Measurements from ENCODE around the gene SLC35G1. TPM values are rescaled to one million over a fixed set of nuclear protein-coding genes. Genes with fewer than 3 reads are reported as not detected.

The SLC35G1 gene
- total RNA-seq, result 1 to 10 TPM; 3.4 to 4.2 (median 3.8) TPM

GRCh38 chr10:93893646-93894515 is at the start of gene SLC35G1:
Gene SLC35G1, plus strand, starts transcription at chr10:93893978. Its CDS starts 56 bp downstream, at chr10:93894034.
- no peak for TF ChIP-seq CTCF (IDR thresholded peaks at IDR 0.05; ENCODE audit: low read depth)

- TF ChIP-seq CTCF (IDR thresholded peaks at IDR 0.05; ENCODE audit: low read depth), result no peak
Measured at GRCh38 chr10:93844979-93845626, 48.7 kb upstream of the SLC35G1 start.

DNA sequence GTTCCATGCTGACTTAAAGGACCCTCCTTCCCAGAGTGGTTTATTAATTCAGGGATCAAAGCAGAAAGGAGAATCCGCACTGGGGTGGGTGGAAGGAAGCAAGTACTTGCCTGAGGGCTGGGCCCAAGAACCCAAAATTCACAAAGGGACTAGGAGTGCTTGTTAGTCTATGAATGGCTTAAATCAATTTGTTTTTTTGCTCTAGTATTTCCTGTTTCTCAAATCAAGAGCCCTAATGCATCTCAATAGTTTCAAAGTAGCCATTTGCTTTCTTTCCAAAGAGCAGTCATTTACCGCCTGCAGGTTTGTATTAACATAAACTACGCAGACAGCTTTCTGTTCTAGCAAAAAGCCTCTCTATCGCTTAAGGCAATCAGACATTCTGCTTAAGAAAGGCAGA is 44.2 kb upstream of the SLC35G1 start:
- no peak for TF ChIP-seq CTCF (IDR thresholded peaks at IDR 0.05; ENCODE audit: low read depth)

DNA sequence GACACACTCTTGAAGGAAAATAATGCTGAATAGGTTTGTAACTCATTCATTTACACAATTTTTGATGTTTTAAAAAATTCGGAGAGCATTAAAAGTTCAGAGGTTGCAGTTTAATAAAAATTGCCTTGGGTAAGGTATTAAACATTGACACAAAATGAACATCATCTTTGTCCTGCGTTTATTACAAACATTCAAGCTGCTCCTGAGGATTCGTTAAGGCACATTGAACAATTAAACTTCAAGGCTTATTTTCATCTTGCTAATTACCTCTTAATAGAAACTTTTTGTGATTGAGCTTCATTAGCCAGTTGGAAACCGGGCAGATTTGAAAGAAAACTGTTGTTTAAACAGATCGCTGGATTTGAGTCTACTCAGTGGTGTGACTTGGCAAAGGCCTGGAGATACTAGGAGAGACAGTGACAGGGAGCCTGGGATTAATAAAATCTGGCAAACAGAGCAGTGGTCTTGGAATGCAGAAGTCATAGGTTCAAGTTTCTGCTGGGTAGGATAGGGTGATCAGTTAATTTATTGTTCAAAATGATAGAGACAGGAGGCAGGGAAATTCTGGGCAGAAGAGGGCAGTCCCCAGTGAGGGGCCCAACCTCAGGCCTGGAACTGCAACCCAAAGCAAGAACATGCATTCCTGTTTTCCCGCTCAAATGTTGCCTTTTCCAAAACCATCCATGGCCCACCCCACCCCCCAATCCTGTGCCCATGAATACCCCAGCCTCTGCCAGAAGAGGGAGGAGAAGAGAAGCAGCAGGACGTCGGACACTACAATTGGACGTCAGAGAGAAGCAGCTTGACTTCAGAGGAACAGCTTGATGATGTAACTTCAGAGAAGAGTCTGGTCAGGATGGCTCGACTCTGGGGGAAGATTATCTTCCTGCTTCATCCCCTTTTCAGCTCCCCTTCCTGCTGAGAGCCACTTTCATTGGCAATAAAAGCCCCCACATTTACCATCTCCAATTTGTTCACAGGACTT is 43.5 kb upstream of the SLC35G1 start:
- TF ChIP-seq CTCF (IDR thresholded peaks at IDR 0.05; ENCODE audit: low read depth), result no peak

DNA sequence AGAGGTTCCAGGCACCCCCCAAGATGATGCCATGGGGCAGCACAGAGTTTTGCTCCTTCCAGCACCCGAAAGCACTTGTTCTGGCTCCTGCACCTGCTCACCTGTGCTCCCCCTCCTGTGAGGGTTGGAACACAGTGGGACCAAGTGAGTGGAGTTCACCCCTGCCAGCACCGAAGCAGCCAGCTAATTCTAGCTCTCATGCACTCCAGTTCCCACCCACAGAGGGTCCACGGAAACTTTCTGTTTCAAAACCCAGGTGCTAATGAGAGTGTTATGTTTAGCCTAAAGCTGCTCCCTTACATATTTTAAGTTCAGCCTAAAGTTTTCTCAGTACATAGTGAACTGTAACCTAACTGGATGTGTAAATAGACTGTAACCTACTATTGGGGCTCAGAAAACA is 42.6 kb upstream of the SLC35G1 start:
- no peak for TF ChIP-seq CTCF (IDR thresholded peaks at IDR 0.05; ENCODE audit: low read depth)

DNA sequence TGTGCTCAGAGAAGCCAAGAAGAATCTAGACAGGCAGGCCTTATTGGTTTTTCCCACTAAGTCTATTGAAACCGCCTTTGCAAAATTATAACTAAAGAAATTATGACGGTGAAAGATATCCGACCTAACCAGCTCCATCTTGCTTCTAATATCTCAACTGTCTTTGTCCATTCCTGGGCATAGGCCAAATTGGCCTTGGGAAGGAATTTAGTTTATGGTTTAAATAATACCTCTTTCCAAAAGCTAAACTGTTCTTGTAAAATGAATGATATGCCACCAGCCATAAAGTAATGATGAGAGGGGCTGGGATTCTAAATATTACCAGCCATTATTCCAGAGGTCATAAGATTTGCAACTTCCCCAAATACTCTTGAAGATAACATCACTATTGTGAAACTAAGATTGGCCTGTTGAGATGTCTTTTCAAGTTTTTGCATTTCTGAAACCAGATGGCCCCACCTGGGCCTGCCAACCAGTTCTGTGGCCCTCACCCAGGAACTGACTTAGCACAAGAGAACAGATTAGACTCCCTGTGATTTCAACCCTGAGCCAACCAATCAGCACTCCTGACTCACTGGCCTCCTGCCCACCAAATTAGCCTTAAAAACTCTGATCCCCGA is 41.2 kb upstream of the SLC35G1 start:
- no peak for TF ChIP-seq CTCF (IDR thresholded peaks at IDR 0.05; ENCODE audit: low read depth)
